PC-9 (cell line): ENCODE results near the gene RPS2. TPM values are rescaled to one million over a fixed set of nuclear protein-coding genes. Genes with fewer than 3 reads are reported as not detected.

Source experiments
- BruUV-seq: library from RNA; stranded (reverse); fragments of 400-500 nt; replicated peaks from 2 replicates; lab custom pipeline; 2021; lab: Mats Ljungman, UMichigan
- CTCF ChIA-PET: fragments of 300-600 bp; sonication (Branson Sonifier 250); formaldehyde crosslinking; loops from one replicate; lab custom pipeline; 2022; ENCODE audit warnings: antibody characterized with exemption; lab: Charles Lee
- POLR2A ChIA-PET: fragments of 300-600 bp; sonication (Branson Sonifier 250); formaldehyde crosslinking; loops from one replicate; lab custom pipeline; 2022; ENCODE audit warnings: antibody characterized with exemption; ENCODE audit not compliant: unreplicated experiment; lab: Charles Lee
- DNase-seq, 2 experiments: peaks; one replicate each; pipeline versions ENCODE4 v3.0.0 to v3.0.0-alpha.2; 2015 to 2022; ENCODE audit warnings: mixed read lengths in 1 of 2
- H2AFZ ChIP-seq: fragments of 200-600 bp; sonication (generic); 2 replicates; pipeline ENCODE4 v1.8.1; 2017; ENCODE audit warnings: antibody characterized with exemption
- H3F3A ChIP-seq: fragments of 200-600 bp; sonication (generic); 2 replicates; pipeline ENCODE4 v1.8.1; 2017; ENCODE audit warnings: antibody characterized with exemption, mild to moderate bottlenecking, low read depth; ENCODE audit not compliant: insufficient read depth
- H3K27ac ChIP-seq: fragments of 200-600 bp; sonication (generic); 2 replicates; pipeline ENCODE4 v1.6.1; 2016; ENCODE audit warnings: mixed run types
- H3K27me3 ChIP-seq: fragments of 200-600 bp; sonication (generic); 2 replicates; pipeline ENCODE4 v1.6.1; 2016; ENCODE audit warnings: low read depth, mixed run types; ENCODE audit not compliant: insufficient read depth
- H3K36me3 ChIP-seq: fragments of 200-600 bp; sonication (generic); 2 replicates; pipeline ENCODE4 v1.6.1; 2016; ENCODE audit warnings: low read depth, mixed run types
- H3K4me1 ChIP-seq: fragments of 200-600 bp; sonication (generic); replicated peaks from 2 replicates; pipeline ENCODE4 v1.6.1; 2016; ENCODE audit warnings: mixed run types; ENCODE audit not compliant: insufficient read depth
- H3K4me2 ChIP-seq: fragments of 200-600 bp; sonication (generic); 2 replicates; pipeline ENCODE4 v1.6.1; 2017; ENCODE audit warnings: mixed run types
- H3K4me3 ChIP-seq: fragments of 200-600 bp; sonication (generic); 2 replicates; pipeline ENCODE4 v1.6.1; 2016; ENCODE audit warnings: mixed run types
- H3K79me2 ChIP-seq: fragments of 200-600 bp; sonication (generic); 2 replicates; pipeline ENCODE4 v1.6.1; 2017; ENCODE audit warnings: low read depth, mixed run types
- H3K9me2 ChIP-seq: fragments of 200-600 bp; sonication (generic); 2 replicates; pipeline ENCODE4 v1.8.1; 2017; ENCODE audit warnings: mild to moderate bottlenecking; ENCODE audit not compliant: insufficient read depth
- H3K9me3 ChIP-seq: fragments of 200-600 bp; sonication (generic); 2 replicates; pipeline ENCODE4 v1.8.1; 2016; ENCODE audit warnings: low read depth; ENCODE audit not compliant: insufficient read depth
- H4K20me1 ChIP-seq: fragments of 200-600 bp; sonication (generic); 2 replicates; pipeline ENCODE4 v1.8.1; 2017; ENCODE audit not compliant: insufficient read depth
- CTCF ChIP-seq: fragments of 200-600 bp; sonication (generic); conservative IDR thresholded peaks from 2 replicates; pipeline ENCODE4 v1.6.1; 2017; ENCODE audit warnings: mixed run types, antibody characterized with exemption, mild to moderate bottlenecking, moderate library complexity
- EZH2 ChIP-seq: fragments of 200-600 bp; sonication (generic); IDR thresholded peaks from 2 replicates; pipeline ENCODE4 v1.8.0; 2017; ENCODE audit warnings: antibody characterized with exemption, low read depth
- intact Hi-C: fragments of 100-400 bp; cut with micrococcal nuclease; formaldehyde crosslinking; loops from one replicate; pipeline ENCODE4 v1.10.0; 2022; ENCODE audit not compliant: unreplicated experiment
- total RNA-seq: library from RNA; stranded (reverse); gene quantifications from 2 replicates; pipeline ENCODE4 v1.2.3, GENCODE V29; 2021

RPS2 gene
- total RNA-seq, 1 experiment from 2014 or later: 3,808 TPM

DNA sequence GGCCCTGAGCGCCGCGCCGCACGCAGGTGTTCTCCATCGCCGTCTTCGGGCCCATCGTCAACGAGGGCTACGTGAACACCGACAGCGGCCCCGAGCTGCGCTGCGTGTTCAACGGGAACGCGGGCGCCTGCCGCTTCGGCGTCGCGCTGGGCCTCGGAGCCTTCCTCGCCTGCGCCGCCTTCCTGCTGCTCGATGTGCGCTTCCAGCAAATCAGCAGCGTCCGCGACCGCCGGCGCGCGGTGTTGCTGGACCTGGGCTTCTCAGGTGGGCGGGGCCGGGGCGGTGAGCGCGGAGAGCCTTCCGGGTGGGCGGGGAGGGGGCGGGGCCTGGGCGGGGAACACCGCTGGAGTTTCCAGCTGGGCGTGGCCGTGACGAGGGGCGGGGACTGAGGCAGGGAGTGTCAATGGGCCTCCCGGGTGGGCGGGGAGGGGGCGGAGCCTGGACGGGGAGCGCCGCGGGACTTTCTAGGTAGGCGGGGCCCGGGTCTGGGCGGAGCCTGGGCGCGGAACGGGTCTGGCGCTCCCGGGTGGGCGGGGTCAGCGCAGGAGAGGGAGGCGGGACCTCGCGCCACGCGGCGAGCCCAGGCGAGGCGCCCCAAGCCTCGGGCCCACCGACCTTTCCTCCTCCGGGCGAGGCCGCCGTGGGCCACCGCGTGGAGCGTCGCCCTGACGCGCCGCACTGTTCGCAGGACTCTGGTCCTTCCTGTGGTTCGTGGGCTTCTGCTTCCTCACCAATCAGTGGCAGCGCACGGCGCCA is 27.5 kb upstream of the RPS2 start:
- H2AFZ ChIP-seq: no peak overlapping the region
- H3K4me2 ChIP-seq: peak overlapping the region; percentile 24; the same call in 1 of the 2 replicates
- H3K27me3 ChIP-seq: no peaks in the 10 kb centered on the region
- TF ChIP-seq CTCF: no peak
- TF ChIP-seq EZH2: no peak
- no peaks in the 10 kb centered on the region for H4K20me1 ChIP-seq
- no TSS peak for BruUV-seq
- H3K4me3 ChIP-seq: no peak overlapping the region
- peak; percentile 60 to 94 for DNase-seq
- H3K27ac ChIP-seq: no peak overlapping the region
- no peaks in the 10 kb centered on the region for H3K9me3 ChIP-seq
- H3K36me3 ChIP-seq: no peaks in the 10 kb centered on the region
- H3K79me2 ChIP-seq: no peaks in the 10 kb centered on the region
- H3K4me1 ChIP-seq: peaks cover 30% of the 10 kb centered on the region
- intact Hi-C loops: no loop called here
- H3F3A ChIP-seq: peaks cover 71% of the 10 kb centered on the region
- ChIA-PET POLR2A (interaction anchor here (0.6 kb wide), 3 partner anchors 43 to 94 kb away, joined by 3 to 14 read pairs (median 4); no protein-coding TSS in a partner anchor), CTCF (interaction anchor here (0.6 kb wide), 1 partner anchor 30 kb away, joined by 3 read pairs; no protein-coding TSS in a partner anchor)
- no peaks in the 10 kb centered on the region for H3K9me2 ChIP-seq

GRCh38 chr16:1991588-1991947 is 26.9 kb upstream of the RPS2 start:
- H3K79me2 ChIP-seq: no peaks in the 10 kb centered on the region
- H3K27ac ChIP-seq: no peak overlapping the region
- H3F3A ChIP-seq: peaks cover 68% of the 10 kb centered on the region
- no peak for DNase-seq
- H2AFZ ChIP-seq: no peak overlapping the region
- TSS peak; percentile 55 for BruUV-seq
- no peaks in the 10 kb centered on the region for H4K20me1 ChIP-seq
- no peaks in the 10 kb centered on the region for H3K9me2 ChIP-seq
- H3K27me3 ChIP-seq: no peaks in the 10 kb centered on the region
- no peak overlapping the region for H3K4me3 ChIP-seq
- POLR2A ChIA-PET: no interaction called here
- CTCF ChIA-PET: no interaction called here
- TF ChIP-seq EZH2: no peak
- TF ChIP-seq CTCF: no peak
- H3K36me3 ChIP-seq: no peaks in the 10 kb centered on the region
- no peaks in the 10 kb centered on the region for H3K9me3 ChIP-seq
- H3K4me2 ChIP-seq: peak overlapping the region; percentile 24; the same call in 1 of the 2 replicates
- H3K4me1 ChIP-seq: peaks cover 30% of the 10 kb centered on the region
- intact Hi-C loops: no loop called here

DNA sequence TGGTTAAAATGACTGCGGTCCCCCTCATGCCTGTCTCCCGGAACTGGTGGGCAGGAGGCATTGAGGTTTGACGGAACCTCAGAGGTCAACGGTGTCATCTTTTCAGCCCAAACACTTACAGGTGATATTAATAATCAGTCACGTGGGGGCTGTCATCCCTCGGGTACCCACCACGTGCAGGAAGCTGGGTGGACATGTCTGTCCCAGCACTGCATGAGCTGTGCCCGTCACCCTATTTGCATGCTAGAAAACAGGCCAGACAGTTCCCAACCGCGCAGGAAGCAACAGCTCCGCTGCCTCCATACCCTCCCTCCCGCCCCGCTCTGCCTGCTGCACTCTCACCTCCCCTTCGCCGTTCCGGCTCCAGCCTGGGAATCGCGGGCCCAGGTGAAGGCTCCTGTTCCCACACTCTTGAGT is 26.5 kb upstream of the RPS2 start:
- no peak for DNase-seq
- H3K4me1 ChIP-seq: peaks cover 32% of the 10 kb centered on the region
- H2AFZ ChIP-seq: no peak overlapping the region
- H3K27ac ChIP-seq: no peak overlapping the region
- no peaks in the 10 kb centered on the region for H4K20me1 ChIP-seq
- no TSS peak for BruUV-seq
- H3K79me2 ChIP-seq: no peaks in the 10 kb centered on the region
- H3K9me2 ChIP-seq: no peaks in the 10 kb centered on the region
- no peak for TF ChIP-seq CTCF
- no peak for TF ChIP-seq EZH2
- H3F3A ChIP-seq: peaks cover 64% of the 10 kb centered on the region
- H3K36me3 ChIP-seq: no peaks in the 10 kb centered on the region; the same call in 1 of the 2 replicates
- no peak overlapping the region for H3K4me3 ChIP-seq
- no peaks in the 10 kb centered on the region for H3K9me3 ChIP-seq
- H3K27me3 ChIP-seq: no peaks in the 10 kb centered on the region
- ChIA-PET CTCF (no interaction called here), POLR2A (no interaction called here)
- intact Hi-C loops: no loop called here
- no peak overlapping the region for H3K4me2 ChIP-seq
